B cell (primary cell): ENCODE data around the gene ZNF598. TPM values are rescaled to one million over a fixed set of nuclear protein-coding genes. Genes with fewer than 3 reads are reported as not detected.

ENCODE experiments used
- ATAC-seq: fragments of 200-7000 bp; cut with Tn5 transposase; one replicate; pipeline ENCODE4 v1.10.0; 2021; ENCODE audit warnings: low read depth, mild to moderate bottlenecking, moderate number of reproducible peaks, moderate library complexity
- CTCF ChIA-PET: fragments of 350-600 bp; sonication (Branson Sonifier 250); formaldehyde crosslinking; loops from one replicate; lab custom pipeline; 2021; ENCODE audit warnings: antibody characterized with exemption, inconsistent platforms; lab: Charles Lee
- POLR2A ChIA-PET: fragments of 350-600 bp; sonication (Branson Sonifier 250); formaldehyde crosslinking; loops from one replicate; lab custom pipeline; 2021; ENCODE audit warnings: antibody characterized with exemption; lab: Charles Lee
- DNase-seq: peaks from one replicate; pipeline ENCODE4 v3.0.0; 2013
- H2AFZ ChIP-seq: 2 replicates; pipeline ENCODE4 v1.6.1; 2012; ENCODE audit warnings: mild to moderate bottlenecking, low read depth, low read length; ENCODE audit not compliant: insufficient read depth, poor library complexity, severe bottlenecking
- H3K27ac ChIP-seq, 2 donors: 1 replicate in 1 of 2; 2 replicates in 1 of 2; pipeline ENCODE4 v1.5.1; 2012 to 2013; ENCODE audit warnings: low read length in 2 of 2, mild to moderate bottlenecking in 2 of 2, moderate library complexity in 1 of 2
- H3K27me3 ChIP-seq, 4 experiments: fragments of 200-600 bp in 1 of 4; sonication (generic) in 1 of 4; replicated peaks in 1 of 4; 1 replicate in 2 of 4; 2 replicates in 2 of 4; pipeline versions ENCODE4 v1.6.1 to v1.7.0; 2013 to 2016; ENCODE audit warnings: low read length in 3 of 4, mild to moderate bottlenecking in 2 of 4, mixed read lengths in 1 of 4, moderate library complexity in 1 of 4; ENCODE audit not compliant: insufficient read depth in 4 of 4, control insufficient read depth in 3 of 4; ENCODE audit errors: control extremely low read depth in 1 of 4
- H3K36me3 ChIP-seq, 2 experiments: replicated peaks in 1 of 2; 1 replicate in 1 of 2; 2 replicates in 1 of 2; pipeline versions ENCODE4 v1.6.1 to v1.7.1; 2013; ENCODE audit warnings: low read length in 1 of 2; ENCODE audit not compliant: insufficient read depth in 2 of 2, control insufficient read depth in 1 of 2; ENCODE audit errors: control extremely low read depth in 1 of 2, extremely low read depth in 1 of 2
- H3K4me1 ChIP-seq, 2 donors: fragments of 200-600 bp in 1 of 2; sonication (generic) in 1 of 2; 1 replicate in 1 of 2; 2 replicates in 1 of 2; pipeline versions ENCODE4 v1.5.1 to v1.6.1; 2013 to 2017; ENCODE audit warnings: low read length in 2 of 2; ENCODE audit not compliant: control insufficient read depth in 2 of 2, insufficient read depth in 2 of 2
- H3K4me2 ChIP-seq: replicated peaks from 2 replicates; pipeline ENCODE3; 2012; ENCODE audit warnings: mild to moderate bottlenecking, low read depth, low read length; ENCODE audit not compliant: poor library complexity, severe bottlenecking
- H3K4me3 ChIP-seq, 5 experiments: fragments of 200-600 bp in 1 of 5; sonication (generic) in 1 of 5; 1 replicate in 3 of 5; 2 replicates in 2 of 5; pipeline versions ENCODE4 v1.5.1 to v1.7.0; 2011 to 2016; ENCODE audit warnings: low read length in 4 of 5, mild to moderate bottlenecking in 4 of 5, low read depth in 2 of 5, control low read depth in 1 of 5, moderate library complexity in 1 of 5; ENCODE audit not compliant: insufficient read depth in 1 of 5; ENCODE audit errors: control extremely low read depth in 1 of 5, extremely low read depth in 1 of 5
- H3K79me2 ChIP-seq: fragments of 200-600 bp; sonication (generic); one replicate; pipeline ENCODE4 v1.6.0; 2016; ENCODE audit warnings: low read length; ENCODE audit not compliant: control insufficient read depth, insufficient read depth
- H3K9ac ChIP-seq: fragments of 200-600 bp; sonication (generic); 2 replicates; pipeline ENCODE4 v1.6.1; 2017; ENCODE audit warnings: mild to moderate bottlenecking, low read length, moderate library complexity
- H3K9me3 ChIP-seq, 3 donors: one replicate each; pipeline versions ENCODE4 v1.6.1 to v1.7.1; 2013; ENCODE audit warnings: low read length in 2 of 3; ENCODE audit not compliant: control insufficient read depth in 2 of 3, insufficient read depth in 1 of 3; ENCODE audit errors: control extremely low read depth in 1 of 3
- H4K20me1 ChIP-seq: 2 replicates; pipeline ENCODE4 v1.6.0; 2012; ENCODE audit warnings: mild to moderate bottlenecking, low read length; ENCODE audit not compliant: insufficient read depth, control insufficient read depth, poor library complexity, severe bottlenecking
- H3K27ac Mint-ChIP-seq: one replicate; pipeline ENCODE4 v1.8.0; 2021; ENCODE audit warnings: mixed read lengths
- H3K27me3 Mint-ChIP-seq: one replicate; pipeline ENCODE4 v1.8.0; 2021; ENCODE audit warnings: mixed read lengths
- H3K4me1 Mint-ChIP-seq: one replicate; pipeline ENCODE4 v1.8.0; 2021; ENCODE audit warnings: mixed read lengths
- H3K4me3 Mint-ChIP-seq: one replicate; pipeline ENCODE4 v1.8.0; 2021; ENCODE audit warnings: mixed read lengths
- H3K9me3 Mint-ChIP-seq: one replicate; pipeline ENCODE4 v1.8.0; 2022; ENCODE audit warnings: mixed read lengths; ENCODE audit not compliant: insufficient read depth
- CTCF ChIP-seq: fragments of 200-600 bp; IDR thresholded peaks from one replicate; pipeline ENCODE4 v1.8.0; 2022; ENCODE audit warnings: antibody characterized with exemption, mild to moderate bottlenecking
- EZH2 ChIP-seq: IDR thresholded peaks from 2 replicates; pipeline ENCODE4 v1.6.1; 2012; ENCODE audit warnings: borderline replicate concordance, low read depth, mild to moderate bottlenecking, moderate library complexity, low read length; ENCODE audit not compliant: insufficient read depth, poor library complexity, severe bottlenecking
- WGBS: methylation state at CpG from one replicate; pipeline ENCODE4 v1.1.5; 2013; ENCODE audit warnings: missing lambda C conversion rate; ENCODE audit not compliant: insufficient coverage; 5-methylcytosine and 5-hydroxymethylcytosine counted together
- intact Hi-C: fragments of 100-400 bp; cut with micrococcal nuclease; formaldehyde crosslinking; loops from one replicate; pipeline ENCODE4 v1.10.0; 2022
- polyA plus RNA-seq: library from polyadenylated mRNA; depleted of rRNA; stranded (reverse); fragments of >200 nt; gene quantifications from 2 replicates; pipeline ENCODE4 v1.2.3, GENCODE V29; 2012
- total RNA-seq, 2 donors: library from RNA; stranded (reverse); fragments of 120-200 nt in 1 of 2; gene quantifications; 1 replicate in 1 of 2; 2 replicates in 1 of 2; pipeline versions ENCODE4 v1.2.3 to v1.2.4, GENCODE V29; 2013 to 2022

The ZNF598 gene
- total and polyA plus RNA-seq, 2 donors (not counting 1 experiment from before 2014, with no cell fraction given) = 49.5 to 61.5 TPM

GRCh38 chr16:1976951-1977874 lies 32.4 kb downstream of the ZNF598 start:
- no peak overlapping the region for H3K4me3 Mint-ChIP-seq
- no peak for DNase-seq
- CTCF ChIA-PET = interaction anchor here (1.3 kb wide), 2 partner anchors 27 to 163 kb away, joined by 3 to 4 read pairs; no protein-coding TSS in a partner anchor

More at GRCh38 chr16:1976951-1977874, 32.4 kb downstream of the ZNF598 start:
- Histone ChIP-seq H3K4me3 (no peak overlapping the region), H3K9me3 (peaks cover 0 to 6% (median 0%) of the 10 kb centered on the region in 3 donors), H4K20me1 (peaks cover 48% of the 10 kb centered on the region), H3K4me2 (no peak overlapping the region), H3K27ac (no peak overlapping the region), H3K36me3 (peaks cover 0 to 42% of the 10 kb centered on the region in 2 experiments), H2AFZ (no peak overlapping the region), H3K9ac (no peak overlapping the region), H3K79me2 (peaks cover 27% of the 10 kb centered on the region), H3K4me1 (peaks cover 9 to 21% of the 10 kb centered on the region in 2 donors), H3K27me3 (peaks cover 0 to 58% (median 16%) of the 10 kb centered on the region in 4 experiments)
- H3K27ac Mint-ChIP-seq = no peak overlapping the region
- intact Hi-C loops = no loop called here
- POLR2A ChIA-PET = interaction anchor here (0.7 to 2.0 kb wide), 4 partner anchors 11 to 14 kb away, joined by 3 to 7 read pairs (median 4); partner anchors contain the start of genes RNF151 and RPS2
- WGBS = 97% methylated on average over 33 of the region's 33 CpGs
- ATAC-seq = no peak
- H3K4me1 Mint-ChIP-seq = peaks cover 13% of the 10 kb centered on the region
- no peaks in the 10 kb centered on the region for H3K27me3 Mint-ChIP-seq
- TF ChIP-seq EZH2 (no peak), CTCF (no peak)
- H3K9me3 Mint-ChIP-seq = no peaks in the 10 kb centered on the region
